ENCODE data around the gene SLC16A5.

- no peak for TF ChIP-seq CTCF (conservative IDR thresholded peaks at IDR 0.05; ENCODE audit: low read length)
- TF ChIP-seq EZH2phosphoT487 (IDR thresholded peaks at IDR 0.05; ENCODE audit: borderline replicate concordance, low read depth, low read length): no peak
Observed at GRCh38 chr17:75144816-75145512, 57.2 kb downstream of the SLC16A5 start.

All from OCI-LY7 (cell line).